Stomach (tissue), 4 donors: ENCODE measurements around the gene CCNJL.

Experiments used
- EP300 ChIP-seq: sonication (generic); formaldehyde crosslinking; IDR thresholded peaks from one replicate; pipeline ENCODE4 v1.6.1; 2017; ENCODE audit warnings: antibody characterized with exemption
- POLR2AphosphoS5 ChIP-seq, 3 donors: sonication (generic); formaldehyde crosslinking; IDR thresholded peaks; one replicate each; pipeline ENCODE4 v1.6.1; 2016; ENCODE audit warnings: antibody characterized with exemption in 3 of 3
- TF ChIP-seq, protein P1 (sequence below), 7 experiments: fragments of 450-650 bp in 4 of 7; fragments of 200-600 bp in 3 of 7; sonication (generic) in 3 of 7; IDR thresholded peaks; one replicate each; pipeline ENCODE4 v1.5.1; 2016 to 2019; ENCODE audit warnings: antibody characterized with exemption in 7 of 7, control low read depth in 2 of 7, mild to moderate bottlenecking in 1 of 7

DNA sequence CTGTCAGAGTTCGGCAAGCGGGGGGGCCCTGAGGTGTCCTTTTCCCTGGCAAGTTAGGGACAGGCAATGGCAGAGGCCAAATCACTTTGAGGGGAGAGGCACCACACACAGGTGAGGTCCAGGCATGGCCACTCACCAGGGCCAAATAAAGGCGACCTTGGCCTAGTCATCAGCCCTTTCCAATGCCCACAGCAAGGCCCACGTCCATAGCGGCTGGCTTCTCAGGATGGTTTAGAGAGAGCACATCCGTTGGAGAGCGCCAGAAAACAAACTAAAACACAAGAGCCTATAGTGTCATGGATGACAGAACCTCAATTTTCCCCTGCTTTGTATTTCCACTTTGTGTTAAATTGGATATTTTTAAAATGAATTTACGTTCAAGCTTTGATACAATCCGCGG is 7.0 kb downstream of the CCNJL start:
- TF ChIP-seq, protein P1, sequence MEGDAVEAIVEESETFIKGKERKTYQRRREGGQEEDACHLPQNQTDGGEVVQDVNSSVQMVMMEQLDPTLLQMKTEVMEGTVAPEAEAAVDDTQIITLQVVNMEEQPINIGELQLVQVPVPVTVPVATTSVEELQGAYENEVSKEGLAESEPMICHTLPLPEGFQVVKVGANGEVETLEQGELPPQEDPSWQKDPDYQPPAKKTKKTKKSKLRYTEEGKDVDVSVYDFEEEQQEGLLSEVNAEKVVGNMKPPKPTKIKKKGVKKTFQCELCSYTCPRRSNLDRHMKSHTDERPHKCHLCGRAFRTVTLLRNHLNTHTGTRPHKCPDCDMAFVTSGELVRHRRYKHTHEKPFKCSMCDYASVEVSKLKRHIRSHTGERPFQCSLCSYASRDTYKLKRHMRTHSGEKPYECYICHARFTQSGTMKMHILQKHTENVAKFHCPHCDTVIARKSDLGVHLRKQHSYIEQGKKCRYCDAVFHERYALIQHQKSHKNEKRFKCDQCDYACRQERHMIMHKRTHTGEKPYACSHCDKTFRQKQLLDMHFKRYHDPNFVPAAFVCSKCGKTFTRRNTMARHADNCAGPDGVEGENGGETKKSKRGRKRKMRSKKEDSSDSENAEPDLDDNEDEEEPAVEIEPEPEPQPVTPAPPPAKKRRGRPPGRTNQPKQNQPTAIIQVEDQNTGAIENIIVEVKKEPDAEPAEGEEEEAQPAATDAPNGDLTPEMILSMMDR (IDR thresholded peaks at IDR 0.05): no peak
- TF ChIP-seq POLR2AphosphoS5 (IDR thresholded peaks at IDR 0.05) (no peak), EP300 (no peak)
